ENCODE data around the gene PFAS. TPM values are rescaled to one million over a fixed set of nuclear protein-coding genes. Genes with fewer than 3 reads are reported as not detected.
A peak's percentile ranks its signal among the peaks of the same experiment; 100 is the strongest.

Gene PFAS
- total and polyA plus RNA-seq, 10 of the 15 experiments (the other 5 are each of a cell fraction or from before 2014, with no cell fraction given), result 13.9 to 122 (median 47.2) TPM

DNA sequence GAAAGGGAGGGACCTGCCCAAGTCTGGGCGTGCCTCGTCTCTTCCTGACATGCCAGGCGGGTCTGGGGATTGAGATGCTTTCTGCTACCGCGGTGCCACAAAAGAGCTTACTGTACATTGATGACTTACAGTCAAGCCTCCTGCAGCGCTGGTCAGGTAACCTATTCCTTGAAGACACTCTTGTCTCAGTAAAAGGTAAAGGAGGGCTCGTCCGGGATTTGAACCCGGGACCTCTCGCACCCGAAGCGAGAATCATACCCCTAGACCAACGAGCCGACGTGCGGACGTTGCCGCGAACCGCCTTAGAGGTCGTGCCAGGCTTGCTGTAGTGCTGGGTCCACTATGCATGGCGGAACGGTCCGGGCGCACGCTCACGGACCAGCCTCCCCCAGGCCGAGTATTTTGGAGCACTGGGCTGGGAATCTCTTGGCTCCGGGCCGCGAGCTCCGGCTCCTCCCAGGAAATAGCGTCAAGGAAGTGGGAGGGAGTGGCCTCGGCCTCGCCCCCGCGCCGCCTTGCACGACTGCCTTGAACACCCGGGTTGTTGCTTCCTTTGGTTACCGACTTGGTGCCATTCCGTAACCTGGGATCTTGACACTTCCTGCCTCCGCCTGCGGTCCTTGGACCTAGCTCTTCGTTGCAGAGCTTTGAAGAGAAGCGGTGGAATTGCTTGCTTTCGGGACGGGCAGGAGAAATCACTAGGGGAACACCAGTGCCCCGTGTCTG lies 26.3 kb upstream of the PFAS start (continued):
- TF ChIP-seq, protein P1, sequence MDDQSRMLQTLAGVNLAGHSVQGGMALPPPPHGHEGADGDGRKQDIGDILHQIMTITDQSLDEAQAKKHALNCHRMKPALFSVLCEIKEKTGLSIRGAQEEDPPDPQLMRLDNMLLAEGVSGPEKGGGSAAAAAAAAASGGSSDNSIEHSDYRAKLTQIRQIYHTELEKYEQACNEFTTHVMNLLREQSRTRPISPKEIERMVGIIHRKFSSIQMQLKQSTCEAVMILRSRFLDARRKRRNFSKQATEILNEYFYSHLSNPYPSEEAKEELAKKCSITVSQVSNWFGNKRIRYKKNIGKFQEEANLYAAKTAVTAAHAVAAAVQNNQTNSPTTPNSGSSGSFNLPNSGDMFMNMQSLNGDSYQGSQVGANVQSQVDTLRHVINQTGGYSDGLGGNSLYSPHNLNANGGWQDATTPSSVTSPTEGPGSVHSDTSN (IDR thresholded peaks at IDR 0.05; ENCODE audit: insufficient replicate concordance, low read depth, low read length), result no peak
- no peak for TF ChIP-seq NR2C2 (IDR thresholded peaks at IDR 0.05; ENCODE audit: borderline replicate concordance, control insufficient read depth, insufficient read length, low read depth)
- TF ChIP-seq, protein P2, sequence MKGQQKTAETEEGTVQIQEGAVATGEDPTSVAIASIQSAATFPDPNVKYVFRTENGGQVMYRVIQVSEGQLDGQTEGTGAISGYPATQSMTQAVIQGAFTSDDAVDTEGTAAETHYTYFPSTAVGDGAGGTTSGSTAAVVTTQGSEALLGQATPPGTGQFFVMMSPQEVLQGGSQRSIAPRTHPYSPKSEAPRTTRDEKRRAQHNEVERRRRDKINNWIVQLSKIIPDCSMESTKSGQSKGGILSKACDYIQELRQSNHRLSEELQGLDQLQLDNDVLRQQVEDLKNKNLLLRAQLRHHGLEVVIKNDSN (IDR thresholded peaks at IDR 0.05; ENCODE audit: borderline replicate concordance, extremely low read length, insufficient read depth, low read depth, low read length), result no peak
- no peak; the same call in 2 of the 3 replicates for TF ChIP-seq POU2F2 (IDR thresholded peaks at IDR 0.05; ENCODE audit: borderline replicate concordance, low read depth, low read length)
- TF ChIP-seq SIX5 (IDR thresholded peaks at IDR 0.05; ENCODE audit: low read depth, low read length, severe bottlenecking), result no peak
- TF ChIP-seq, protein P3, sequence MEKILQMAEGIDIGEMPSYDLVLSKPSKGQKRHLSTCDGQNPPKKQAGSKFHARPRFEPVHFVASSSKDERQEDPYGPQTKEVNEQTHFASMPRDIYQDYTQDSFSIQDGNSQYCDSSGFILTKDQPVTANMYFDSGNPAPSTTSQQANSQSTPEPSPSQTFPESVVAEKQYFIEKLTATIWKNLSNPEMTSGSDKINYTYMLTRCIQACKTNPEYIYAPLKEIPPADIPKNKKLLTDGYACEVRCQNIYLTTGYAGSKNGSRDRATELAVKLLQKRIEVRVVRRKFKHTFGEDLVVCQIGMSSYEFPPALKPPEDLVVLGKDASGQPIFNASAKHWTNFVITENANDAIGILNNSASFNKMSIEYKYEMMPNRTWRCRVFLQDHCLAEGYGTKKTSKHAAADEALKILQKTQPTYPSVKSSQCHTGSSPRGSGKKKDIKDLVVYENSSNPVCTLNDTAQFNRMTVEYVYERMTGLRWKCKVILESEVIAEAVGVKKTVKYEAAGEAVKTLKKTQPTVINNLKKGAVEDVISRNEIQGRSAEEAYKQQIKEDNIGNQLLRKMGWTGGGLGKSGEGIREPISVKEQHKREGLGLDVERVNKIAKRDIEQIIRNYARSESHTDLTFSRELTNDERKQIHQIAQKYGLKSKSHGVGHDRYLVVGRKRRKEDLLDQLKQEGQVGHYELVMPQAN (conservative IDR thresholded peaks at IDR 0.05), result peak; percentile 35
- no peak for TF ChIP-seq CBX3 (IDR thresholded peaks at IDR 0.05; ENCODE audit: borderline replicate concordance, low read depth)
- TF ChIP-seq TARDBP (IDR thresholded peaks at IDR 0.05; ENCODE audit: borderline replicate concordance), result peak; percentile 98
- no peak for TF ChIP-seq BCL11A (IDR thresholded peaks at IDR 0.05; ENCODE audit: low read depth, low read length)
- TF ChIP-seq, protein P4, sequence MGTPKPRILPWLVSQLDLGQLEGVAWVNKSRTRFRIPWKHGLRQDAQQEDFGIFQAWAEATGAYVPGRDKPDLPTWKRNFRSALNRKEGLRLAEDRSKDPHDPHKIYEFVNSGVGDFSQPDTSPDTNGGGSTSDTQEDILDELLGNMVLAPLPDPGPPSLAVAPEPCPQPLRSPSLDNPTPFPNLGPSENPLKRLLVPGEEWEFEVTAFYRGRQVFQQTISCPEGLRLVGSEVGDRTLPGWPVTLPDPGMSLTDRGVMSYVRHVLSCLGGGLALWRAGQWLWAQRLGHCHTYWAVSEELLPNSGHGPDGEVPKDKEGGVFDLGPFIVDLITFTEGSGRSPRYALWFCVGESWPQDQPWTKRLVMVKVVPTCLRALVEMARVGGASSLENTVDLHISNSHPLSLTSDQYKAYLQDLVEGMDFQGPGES (IDR thresholded peaks at IDR 0.05), result 0 out of 2 replicates have a peak, but pooled peaks have one; percentile 9
- TF ChIP-seq SIN3A (IDR thresholded peaks at IDR 0.05; ENCODE audit: low read depth, low read length), result peak; percentile 63; the same call in 1 of the 2 replicates
- no peak for TF ChIP-seq TCF3 (IDR thresholded peaks at IDR 0.05; ENCODE audit: borderline replicate concordance, insufficient read depth, low read depth, low read length)
- peak; percentile 43; the same call in 1 of the 2 replicates for TF ChIP-seq NR2F1 (conservative IDR thresholded peaks at IDR 0.05)
- 0 out of 2 replicates have a peak, but pooled peaks have one; percentile 26 for TF ChIP-seq FOXM1 (IDR thresholded peaks at IDR 0.05; ENCODE audit: low read depth, low read length)
- TF ChIP-seq STAT3 (IDR thresholded peaks at IDR 0.05; ENCODE audit: low read depth, low read length), result no peak
- TF ChIP-seq, protein P5, sequence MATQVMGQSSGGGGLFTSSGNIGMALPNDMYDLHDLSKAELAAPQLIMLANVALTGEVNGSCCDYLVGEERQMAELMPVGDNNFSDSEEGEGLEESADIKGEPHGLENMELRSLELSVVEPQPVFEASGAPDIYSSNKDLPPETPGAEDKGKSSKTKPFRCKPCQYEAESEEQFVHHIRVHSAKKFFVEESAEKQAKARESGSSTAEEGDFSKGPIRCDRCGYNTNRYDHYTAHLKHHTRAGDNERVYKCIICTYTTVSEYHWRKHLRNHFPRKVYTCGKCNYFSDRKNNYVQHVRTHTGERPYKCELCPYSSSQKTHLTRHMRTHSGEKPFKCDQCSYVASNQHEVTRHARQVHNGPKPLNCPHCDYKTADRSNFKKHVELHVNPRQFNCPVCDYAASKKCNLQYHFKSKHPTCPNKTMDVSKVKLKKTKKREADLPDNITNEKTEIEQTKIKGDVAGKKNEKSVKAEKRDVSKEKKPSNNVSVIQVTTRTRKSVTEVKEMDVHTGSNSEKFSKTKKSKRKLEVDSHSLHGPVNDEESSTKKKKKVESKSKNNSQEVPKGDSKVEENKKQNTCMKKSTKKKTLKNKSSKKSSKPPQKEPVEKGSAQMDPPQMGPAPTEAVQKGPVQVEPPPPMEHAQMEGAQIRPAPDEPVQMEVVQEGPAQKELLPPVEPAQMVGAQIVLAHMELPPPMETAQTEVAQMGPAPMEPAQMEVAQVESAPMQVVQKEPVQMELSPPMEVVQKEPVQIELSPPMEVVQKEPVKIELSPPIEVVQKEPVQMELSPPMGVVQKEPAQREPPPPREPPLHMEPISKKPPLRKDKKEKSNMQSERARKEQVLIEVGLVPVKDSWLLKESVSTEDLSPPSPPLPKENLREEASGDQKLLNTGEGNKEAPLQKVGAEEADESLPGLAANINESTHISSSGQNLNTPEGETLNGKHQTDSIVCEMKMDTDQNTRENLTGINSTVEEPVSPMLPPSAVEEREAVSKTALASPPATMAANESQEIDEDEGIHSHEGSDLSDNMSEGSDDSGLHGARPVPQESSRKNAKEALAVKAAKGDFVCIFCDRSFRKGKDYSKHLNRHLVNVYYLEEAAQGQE (IDR thresholded peaks at IDR 0.05; ENCODE audit: low read depth, low read length), result no peak
- TF ChIP-seq, protein P6, sequence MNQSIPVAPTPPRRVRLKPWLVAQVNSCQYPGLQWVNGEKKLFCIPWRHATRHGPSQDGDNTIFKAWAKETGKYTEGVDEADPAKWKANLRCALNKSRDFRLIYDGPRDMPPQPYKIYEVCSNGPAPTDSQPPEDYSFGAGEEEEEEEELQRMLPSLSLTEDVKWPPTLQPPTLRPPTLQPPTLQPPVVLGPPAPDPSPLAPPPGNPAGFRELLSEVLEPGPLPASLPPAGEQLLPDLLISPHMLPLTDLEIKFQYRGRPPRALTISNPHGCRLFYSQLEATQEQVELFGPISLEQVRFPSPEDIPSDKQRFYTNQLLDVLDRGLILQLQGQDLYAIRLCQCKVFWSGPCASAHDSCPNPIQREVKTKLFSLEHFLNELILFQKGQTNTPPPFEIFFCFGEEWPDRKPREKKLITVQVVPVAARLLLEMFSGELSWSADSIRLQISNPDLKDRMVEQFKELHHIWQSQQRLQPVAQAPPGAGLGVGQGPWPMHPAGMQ (IDR thresholded peaks at IDR 0.05; ENCODE audit: borderline replicate concordance), result no peak

All from GM12878 (cell line).